ENCODE measurements around the gene FARP2.
"Not testable (repeated sequence)": the region's sequence is repeated elsewhere in the genome, so short reads cannot be mapped to it uniquely, and the experiment has no call there.

GRCh38 chr2:241450092-241450491, 94.0 kb downstream of the FARP2 start:
- not testable (repeated sequence) for TF ChIP-seq EZH2 (IDR thresholded peaks at IDR 0.05; ENCODE audit: insufficient read depth, low read length); CTCF (IDR thresholded peaks at IDR 0.05; ENCODE audit: insufficient read depth, low read depth, low read length)

All from astrocyte (in vitro differentiated cells and primary cell).